Omental fat pad (tissue), 4 donors: ENCODE data around the gene PNPLA7. TPM values are rescaled to one million over a fixed set of nuclear protein-coding genes. Genes with fewer than 3 reads are reported as not detected.

Experiments used
- ATAC-seq: fragments of 150-250 bp; one replicate; pipeline ENCODE4 v1.9.1; 2016; ENCODE audit warnings: mild to moderate bottlenecking, moderate library complexity; ENCODE audit not compliant: low FRiP score
- DNase-seq: peaks from one replicate; pipeline ENCODE4 v3.0.0-alpha.2; 2019; ENCODE audit warnings: low spot score
- total RNA-seq, 4 donors: library from RNA; depleted of rRNA; stranded (reverse); fragments of >200 nt; gene quantifications; one replicate each; pipeline ENCODE4 v1.1.0, GENCODE V29; 2016
- TF ChIP-seq, protein P1 (sequence below), 3 donors: fragments of 450-650 bp; IDR thresholded peaks; one replicate each; pipeline ENCODE4 v1.5.1; 2016 to 2017; ENCODE audit warnings: antibody characterized with exemption in 3 of 3, mild to moderate bottlenecking in 3 of 3, moderate library complexity in 2 of 3

PNPLA7 gene
- total RNA-seq, 4 donors from 2014 or later, result 7.1 to 23.1 (median 13.9) TPM

GRCh38 chr9:137488906-137489305 is 61.3 kb downstream of the PNPLA7 start:
- DNase-seq (no peak), ATAC-seq (no peak)
- TF ChIP-seq, protein P1, sequence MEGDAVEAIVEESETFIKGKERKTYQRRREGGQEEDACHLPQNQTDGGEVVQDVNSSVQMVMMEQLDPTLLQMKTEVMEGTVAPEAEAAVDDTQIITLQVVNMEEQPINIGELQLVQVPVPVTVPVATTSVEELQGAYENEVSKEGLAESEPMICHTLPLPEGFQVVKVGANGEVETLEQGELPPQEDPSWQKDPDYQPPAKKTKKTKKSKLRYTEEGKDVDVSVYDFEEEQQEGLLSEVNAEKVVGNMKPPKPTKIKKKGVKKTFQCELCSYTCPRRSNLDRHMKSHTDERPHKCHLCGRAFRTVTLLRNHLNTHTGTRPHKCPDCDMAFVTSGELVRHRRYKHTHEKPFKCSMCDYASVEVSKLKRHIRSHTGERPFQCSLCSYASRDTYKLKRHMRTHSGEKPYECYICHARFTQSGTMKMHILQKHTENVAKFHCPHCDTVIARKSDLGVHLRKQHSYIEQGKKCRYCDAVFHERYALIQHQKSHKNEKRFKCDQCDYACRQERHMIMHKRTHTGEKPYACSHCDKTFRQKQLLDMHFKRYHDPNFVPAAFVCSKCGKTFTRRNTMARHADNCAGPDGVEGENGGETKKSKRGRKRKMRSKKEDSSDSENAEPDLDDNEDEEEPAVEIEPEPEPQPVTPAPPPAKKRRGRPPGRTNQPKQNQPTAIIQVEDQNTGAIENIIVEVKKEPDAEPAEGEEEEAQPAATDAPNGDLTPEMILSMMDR (IDR thresholded peaks at IDR 0.05), result no peak

DNA sequence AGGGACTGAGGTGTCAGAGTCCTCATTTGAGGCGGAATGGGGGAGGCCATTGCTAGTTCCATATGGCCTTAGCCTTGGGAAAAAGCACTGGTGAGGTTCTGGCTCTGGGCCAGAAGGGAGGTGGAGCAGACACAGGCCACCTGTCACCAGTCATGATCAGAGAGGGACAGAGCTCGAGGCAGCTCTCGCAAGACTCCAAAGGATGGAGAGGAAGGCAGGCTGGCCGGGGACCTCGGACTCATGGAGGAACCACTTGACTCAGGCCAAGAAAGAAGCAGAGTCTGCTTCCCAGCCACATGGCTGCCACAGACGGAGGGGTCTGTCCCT is 61.9 kb downstream of the PNPLA7 start:
- DNase-seq (no peak), ATAC-seq (no peak)
- TF ChIP-seq, protein P1 (IDR thresholded peaks at IDR 0.05), result no peak

DNA sequence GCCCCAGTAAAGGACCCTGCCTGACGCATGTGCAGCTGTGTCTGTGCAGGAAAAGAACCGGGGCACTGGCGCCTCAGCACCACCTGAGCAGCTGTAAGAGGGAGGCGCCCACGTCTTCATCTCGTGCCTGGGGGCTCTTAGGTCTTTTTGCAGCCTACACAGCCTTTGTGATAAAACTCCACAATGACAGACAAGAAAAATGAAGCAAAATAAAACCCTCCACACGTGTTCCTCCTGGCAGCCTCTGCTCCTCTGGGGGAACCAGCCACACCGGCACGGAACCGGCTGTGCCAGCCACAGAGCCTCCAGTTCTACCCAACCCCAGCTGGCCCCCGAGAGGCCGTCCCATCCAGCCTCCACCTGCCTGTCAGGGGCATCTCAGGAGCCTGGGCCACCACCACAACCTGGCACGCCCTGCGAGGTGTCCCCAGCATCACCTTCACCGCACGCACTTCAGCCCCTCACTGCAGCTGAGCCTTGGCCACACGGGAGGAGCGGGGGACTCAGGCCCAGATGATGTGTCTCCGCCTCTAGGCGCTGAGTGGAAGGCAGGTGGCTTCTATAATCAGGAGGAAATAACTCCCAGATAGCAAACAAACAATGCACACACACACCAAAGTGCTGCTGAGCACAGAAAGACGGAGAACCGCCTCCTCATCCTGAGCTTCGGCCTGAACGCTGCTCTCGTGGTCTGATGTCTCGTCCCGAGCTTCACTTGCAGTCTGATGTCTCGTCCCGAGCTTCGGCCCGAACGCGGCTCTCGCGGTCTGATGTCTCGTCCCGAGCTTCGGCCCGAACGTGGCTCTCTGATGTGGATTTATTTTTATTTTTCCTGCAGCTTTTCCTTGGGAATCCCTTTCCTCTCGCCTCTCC is 62.5 kb downstream of the PNPLA7 start:
- DNase-seq (no peak), ATAC-seq (no peak)
- TF ChIP-seq, protein P1 (IDR thresholded peaks at IDR 0.05), result no peak

DNA sequence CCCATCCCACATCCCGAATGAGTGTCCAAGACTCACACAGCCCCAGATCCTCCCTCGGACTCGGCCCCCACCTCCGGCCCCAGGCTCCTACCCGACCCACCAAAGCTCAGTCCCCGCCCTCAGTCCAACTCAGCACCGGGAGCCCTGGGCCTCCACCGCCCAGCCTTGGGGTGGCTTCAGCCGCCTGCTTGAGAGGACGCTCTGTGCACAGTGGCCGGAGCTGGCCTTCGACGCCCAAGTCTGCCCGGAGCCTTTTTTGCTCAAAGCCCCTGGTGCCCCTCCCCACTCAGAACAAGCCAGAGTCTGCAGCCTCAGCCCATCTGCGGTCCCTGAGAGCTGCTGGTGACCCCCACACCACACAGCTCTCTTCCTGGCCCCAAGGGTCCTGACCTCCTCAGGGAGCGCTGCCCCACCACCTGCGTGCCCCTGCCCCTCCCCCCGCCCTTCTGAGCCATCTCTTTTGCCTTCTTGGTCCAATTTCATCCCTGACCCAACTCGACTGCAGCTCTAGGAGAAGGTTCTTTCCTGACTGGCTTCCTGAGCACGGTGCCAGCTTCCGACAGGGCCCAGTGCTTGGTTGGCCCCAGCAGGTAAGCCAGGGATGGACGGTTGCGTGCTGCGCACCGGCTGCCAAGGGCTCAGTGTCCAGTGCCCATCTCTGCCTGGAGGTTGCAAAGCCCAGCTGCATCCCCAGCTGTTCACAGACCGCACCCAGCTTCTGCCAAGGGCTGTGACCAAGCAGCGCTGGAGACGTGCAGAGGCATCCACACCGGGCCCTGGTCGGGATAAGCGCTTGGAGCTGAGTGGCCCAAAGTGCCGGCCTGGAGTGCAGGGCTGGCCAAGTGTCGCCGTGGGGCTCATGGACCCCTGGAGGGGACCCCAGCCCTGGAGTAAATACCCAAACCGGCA is 63.4 kb downstream of the PNPLA7 start:
- TF ChIP-seq, protein P1 (IDR thresholded peaks at IDR 0.05), result no peak
- ATAC-seq (no peak), DNase-seq (no peak)

DNA sequence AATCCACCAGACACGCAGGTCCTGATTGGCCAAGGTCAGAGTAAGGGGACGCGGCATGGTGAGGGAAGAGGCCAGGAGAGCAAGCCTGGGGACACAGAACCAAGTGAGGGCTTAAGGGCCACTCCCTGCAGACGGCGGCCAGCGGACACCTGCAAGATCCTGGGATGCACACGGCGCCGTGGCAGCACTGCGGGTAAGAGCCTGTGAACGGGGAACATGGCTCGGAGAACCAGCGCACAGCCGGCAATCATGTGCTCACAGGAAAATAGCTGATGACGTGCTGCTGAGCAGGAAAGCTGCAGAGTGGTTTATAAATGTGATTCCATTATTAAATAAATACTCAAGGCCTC is 64.1 kb downstream of the PNPLA7 start:
- DNase-seq, result no peak
- TF ChIP-seq, protein P1 (IDR thresholded peaks at IDR 0.05), result no peak
- ATAC-seq, result no peak

DNA sequence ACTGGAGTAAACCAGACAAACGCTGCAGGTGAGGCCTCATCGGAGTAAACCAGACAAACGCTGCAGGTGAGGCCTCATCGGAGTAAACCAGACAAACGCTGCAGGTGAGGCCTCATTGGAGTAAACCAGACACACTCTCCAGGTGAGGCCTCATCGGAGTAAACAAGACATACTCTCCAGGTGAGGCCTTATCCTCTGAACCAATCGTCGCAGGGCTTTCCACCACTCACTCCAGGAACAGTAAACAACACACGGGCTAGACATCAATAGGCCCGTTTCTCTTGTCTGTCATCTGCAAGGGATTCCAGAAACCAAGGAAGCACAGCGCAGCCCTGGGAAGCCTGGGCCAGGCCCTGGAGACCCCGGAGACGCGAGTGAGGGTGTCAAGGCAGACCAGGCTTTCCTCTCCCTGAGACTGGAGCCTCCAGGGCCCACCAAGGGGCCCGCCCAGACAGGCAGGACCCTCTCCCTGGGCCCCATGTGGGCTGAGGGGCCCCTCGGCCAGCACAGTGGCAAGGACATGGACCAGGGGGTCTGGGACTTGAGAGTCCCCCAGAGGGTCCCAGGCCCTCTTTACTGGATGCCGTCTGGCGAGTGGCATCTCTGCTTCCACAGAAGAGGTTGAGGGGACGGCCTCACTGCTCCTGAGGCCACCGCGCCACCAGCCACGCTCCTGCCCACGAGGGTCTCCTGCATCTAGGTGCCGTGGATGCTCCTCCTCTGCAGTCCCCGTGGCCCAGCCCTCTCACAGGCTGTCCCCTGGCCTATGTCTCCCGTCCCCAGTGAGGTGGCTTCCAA is 64.7 kb downstream of the PNPLA7 start:
- no peak for DNase-seq
- no peak for ATAC-seq
- TF ChIP-seq, protein P1 (IDR thresholded peaks at IDR 0.05), result no peak
